HL-60/S4 treated with retinoic acid at 250 ng/mL for 4 days and 3 days (cell line): ENCODE results near the gene HMGCS1.
"Not testable (repeated sequence)": the region's sequence is repeated elsewhere in the genome, so short reads cannot be mapped to it uniquely, and the experiment has no call there.

Source experiments
- in situ Hi-C: fragments of 300-500 bp; cut with MboI; formaldehyde crosslinking; loops from 2 replicates; pipeline ENCODE4 v1.7.0; 2022; ENCODE audit warnings: low sequenced_read_pairs

HMGCS1 gene

GRCh38 chr5:43279548-43280274, 33.5 kb downstream of the HMGCS1 start:
- in situ Hi-C loops: no loop called here

- in situ Hi-C loops: no loop called here
Measured at GRCh38 chr5:43275391-43275790, 37.8 kb downstream of the HMGCS1 start.

- in situ Hi-C loops: no loop called here
Measured at GRCh38 chr5:43274435-43275114, 38.6 kb downstream of the HMGCS1 start.

- in situ Hi-C loops: no loop called here
Measured at GRCh38 chr5:43273552-43273951, 39.7 kb downstream of the HMGCS1 start.

GRCh38 chr5:43270645-43271044, 42.6 kb downstream of the HMGCS1 start:
- in situ Hi-C loops: no loop called here

- in situ Hi-C loops: no loop called here
Measured at GRCh38 chr5:43268188-43268820, 44.9 kb downstream of the HMGCS1 start.

GRCh38 chr5:43262269-43262668, 50.9 kb downstream of the HMGCS1 start:
- in situ Hi-C loops: not testable (repeated sequence)

GRCh38 chr5:43258116-43258515, 55.1 kb downstream of the HMGCS1 start:
- in situ Hi-C loops: no loop called here

- in situ Hi-C loops: no loop called here
Measured at GRCh38 chr5:43256261-43256966, 56.8 kb downstream of the HMGCS1 start.

- in situ Hi-C loops: no loop called here
Measured at GRCh38 chr5:43255704-43256103, 57.5 kb downstream of the HMGCS1 start.

GRCh38 chr5:43251754-43252153, 61.5 kb downstream of the HMGCS1 start:
- in situ Hi-C loops: no loop called here

GRCh38 chr5:43245724-43246385, 67.4 kb downstream of the HMGCS1 start:
- in situ Hi-C loops: no loop called here

GRCh38 chr5:43244823-43245565, 68.2 kb downstream of the HMGCS1 start:
- in situ Hi-C loops: no loop called here

GRCh38 chr5:43243270-43243669, 69.9 kb downstream of the HMGCS1 start:
- in situ Hi-C loops: no loop called here

- in situ Hi-C loops: no loop called here
Measured at GRCh38 chr5:43242196-43242595, 71.0 kb downstream of the HMGCS1 start.
